HCT116 (cell line): ENCODE results near the gene TNFRSF18. TPM values are rescaled to one million over a fixed set of nuclear protein-coding genes. Genes with fewer than 3 reads are reported as not detected.

Experiments
- ATAC-seq: fragments of 200-7000 bp; cut with Tn5 transposase; 2 replicates; pipeline ENCODE4 v1.9.1; 2020; ENCODE audit warnings: mild to moderate bottlenecking, moderate library complexity
- BruUV-seq: library from RNA; stranded (reverse); fragments of 400-500 nt; replicated peaks from 2 replicates; lab custom pipeline; 2021; lab: Mats Ljungman, UMichigan
- CTCF ChIA-PET: fragments of 300-600 bp; sonication (Branson Sonifier 250); formaldehyde crosslinking; loops from one replicate; lab custom pipeline; 2021; ENCODE audit warnings: antibody characterized with exemption; lab: Charles Lee
- POLR2A ChIA-PET: fragments of 300-600, 350-600 bp; sonication (Branson Sonifier 250); formaldehyde crosslinking; loops from one replicate; lab custom pipeline; 2021; ENCODE audit warnings: antibody characterized with exemption; lab: Charles Lee
- RAD21 ChIA-PET, 2 experiments: fragments of 300-600 bp; sonication (Branson Sonifier 250); formaldehyde crosslinking; loops; one replicate each; lab custom pipeline; 2023; ENCODE audit warnings: low total read pairs in 2 of 2; ENCODE audit not compliant: uncharacterized antibody in 2 of 2, unreplicated experiment in 2 of 2, low non-redundant PET in 1 of 2; lab: Charles Lee
- DNase-seq: peaks from one replicate; pipeline ENCODE4 v3.0.0-alpha.2; 2010; ENCODE audit warnings: low read depth, low spot score
- H2AFZ ChIP-seq: fragments of 200-600 bp; shearing (Covaris generic), sonication (generic); 2 replicates; pipeline ENCODE4 v1.6.1; 2017; ENCODE audit warnings: low read depth, mixed run types, mixed read lengths, antibody characterized with exemption, low read length; ENCODE audit not compliant: poor library complexity, severe bottlenecking
- H3K27ac ChIP-seq: 2 replicates; pipeline ENCODE4 v1.5.1; 2012; ENCODE audit warnings: low read depth, low read length
- H3K27me3 ChIP-seq: fragments of 200-600 bp; sonication (generic); 2 replicates; pipeline ENCODE4 v1.6.1; 2016; ENCODE audit warnings: mixed run types, low read length, mixed read lengths; ENCODE audit not compliant: insufficient read depth
- H3K36me3 ChIP-seq, 2 experiments: fragments of 200-500 bp in 1 of 2; fragments of 200-600 bp in 1 of 2; sonication (Bioruptor generic) in 1 of 2; sonication (generic) in 1 of 2; 2 replicates each; pipeline versions ENCODE4 v1.5.1 to v1.6.1; 2014 to 2016; ENCODE audit warnings: low read length in 2 of 2, inconsistent platforms in 1 of 2, mixed read lengths in 1 of 2, mixed run types in 1 of 2; ENCODE audit not compliant: insufficient read depth in 2 of 2, control insufficient read depth in 1 of 2
- H3K4me1 ChIP-seq, 2 experiments: fragments of 200-600 bp in 1 of 2; sonication (generic) in 1 of 2; 2 replicates each; pipeline versions ENCODE4 v1.5.1 to v1.6.1; 2012 to 2017; ENCODE audit warnings: low read length in 2 of 2, inconsistent platforms in 1 of 2, mild to moderate bottlenecking in 1 of 2, mixed read lengths in 1 of 2, mixed run types in 1 of 2, moderate library complexity in 1 of 2; ENCODE audit not compliant: insufficient read depth in 2 of 2, control insufficient read depth in 1 of 2
- H3K4me2 ChIP-seq: fragments of 200-600 bp; sonication (generic); 2 replicates; pipeline ENCODE4 v1.6.1; 2017; ENCODE audit warnings: mixed run types, low read length, mixed read lengths
- H3K4me3 ChIP-seq, 2 experiments: fragments of 200-600 bp in 1 of 2; sonication (generic) in 1 of 2; replicated peaks in 1 of 2; 2 replicates each; pipeline ENCODE4 v1.5.1; 2011 to 2016; ENCODE audit warnings: low read length in 2 of 2, control low read depth in 1 of 2, low read depth in 1 of 2, mild to moderate bottlenecking in 1 of 2, mixed read lengths in 1 of 2, mixed run types in 1 of 2
- H3K79me2 ChIP-seq: fragments of 200-600 bp; sonication (generic); 2 replicates; pipeline ENCODE4 v1.6.1; 2017; ENCODE audit warnings: mild to moderate bottlenecking, mixed run types, low read length, moderate library complexity, mixed read lengths; ENCODE audit not compliant: insufficient read depth
- H3K9ac ChIP-seq: fragments of 200-600 bp; sonication (generic); 2 replicates; pipeline ENCODE4 v1.6.1; 2016; ENCODE audit warnings: low read length, mixed read lengths
- H3K9me2 ChIP-seq: fragments of 200-600 bp; sonication (generic), shearing (Covaris generic); 2 replicates; pipeline ENCODE4 v1.6.1; 2017; ENCODE audit warnings: mixed run types, mild to moderate bottlenecking, moderate library complexity; ENCODE audit not compliant: insufficient read depth
- H3K9me3 ChIP-seq, 2 experiments: fragments of 200-500 bp in 1 of 2; fragments of 200-600 bp in 1 of 2; sonication (Bioruptor generic) in 1 of 2; sonication (generic) in 1 of 2; 2 replicates each; pipeline ENCODE4 v1.6.1; 2014 to 2017; ENCODE audit warnings: low read length in 2 of 2, mixed read lengths in 2 of 2, inconsistent platforms in 1 of 2, low read depth in 1 of 2, mild to moderate bottlenecking in 1 of 2, mixed run types in 1 of 2, moderate library complexity in 1 of 2; ENCODE audit not compliant: control insufficient read depth in 1 of 2, insufficient read depth in 1 of 2
- H4K20me1 ChIP-seq: fragments of 200-600 bp; sonication (generic), shearing (Covaris generic); 2 replicates; pipeline ENCODE4 v1.6.1; 2017; ENCODE audit warnings: mixed run types, mild to moderate bottlenecking, moderate library complexity; ENCODE audit not compliant: insufficient read depth
- CBX3 ChIP-seq: IDR thresholded peaks from 2 replicates; pipeline ENCODE4 v1.6.1; 2012; ENCODE audit warnings: low read depth
- CEBPB ChIP-seq: IDR thresholded peaks from 2 replicates; pipeline ENCODE4 v1.6.1; 2012; ENCODE audit warnings: low read depth
- CTCF ChIP-seq, 3 experiments: fragments of 200-600 bp in 1 of 3; sonication (generic) in 1 of 3; IDR thresholded peaks in 2 of 3; conservative IDR thresholded peaks in 1 of 3; 2 replicates each; pipeline ENCODE4 v1.5.1; 2012 to 2017; ENCODE audit warnings: low read depth in 2 of 3, low read length in 2 of 3, antibody characterized with exemption in 1 of 3, borderline replicate concordance in 1 of 3, control low read depth in 1 of 3, mild to moderate bottlenecking in 1 of 3, mixed read lengths in 1 of 3, mixed run types in 1 of 3, moderate library complexity in 1 of 3; ENCODE audit not compliant: insufficient read depth in 1 of 3
- EGR1 ChIP-seq: IDR thresholded peaks from 2 replicates; pipeline ENCODE4 v1.6.1; 2012; ENCODE audit warnings: low read depth
- ELF1 ChIP-seq: IDR thresholded peaks from 2 replicates; pipeline ENCODE4 v1.6.1; 2012; ENCODE audit warnings: low read depth, borderline replicate concordance
- EZH2 ChIP-seq: fragments of 200-600 bp; sonication (generic); IDR thresholded peaks from 2 replicates; pipeline ENCODE4 v1.6.1; 2017; ENCODE audit warnings: antibody characterized with exemption, mixed run types
- JUND ChIP-seq: IDR thresholded peaks from 2 replicates; pipeline ENCODE4 v1.6.1; 2012
- SP1 ChIP-seq: IDR thresholded peaks from 2 replicates; pipeline ENCODE4 v1.6.1; 2012; ENCODE audit warnings: low read depth
- TCF7L2 ChIP-seq: IDR thresholded peaks from 2 replicates; pipeline ENCODE4 v1.7.0; 2011; ENCODE audit warnings: borderline replicate concordance, inconsistent platforms; ENCODE audit not compliant: insufficient read depth, insufficient read length; ENCODE audit errors: extremely low read depth
- YY1 ChIP-seq: IDR thresholded peaks from 2 replicates; pipeline ENCODE4 v1.6.1; 2011; ENCODE audit warnings: low read length, low read depth, moderate library complexity, mild to moderate bottlenecking; ENCODE audit not compliant: insufficient replicate concordance; ENCODE audit errors: extremely low read depth
- ZBTB33 ChIP-seq: IDR thresholded peaks from 2 replicates; pipeline ENCODE4 v1.6.1; 2011; ENCODE audit warnings: mild to moderate bottlenecking, low read length, moderate library complexity; ENCODE audit not compliant: insufficient replicate concordance; ENCODE audit errors: extremely low read depth
- ZFX ChIP-seq: fragments of 450-650 bp; IDR thresholded peaks from 2 replicates; pipeline ENCODE4 v1.6.1; 2017
- ZNF274 ChIP-seq: fragments of 200-500 bp; sonication (Bioruptor generic); IDR thresholded peaks from 2 replicates; pipeline ENCODE4 v1.6.1; 2014; ENCODE audit warnings: mild to moderate bottlenecking, low read depth, low read length, inconsistent platforms
- intact Hi-C: fragments of 100-400 bp; cut with micrococcal nuclease; formaldehyde crosslinking; loops from 2 replicates; pipeline ENCODE4 v1.10.0; 2022
- total RNA-seq: library from RNA; stranded (reverse); gene quantifications from one replicate; pipeline ENCODE4 v1.2.1, GENCODE V29; 2021; ENCODE audit not compliant: unreplicated experiment
- TF ChIP-seq, protein P1 (sequence below): IDR thresholded peaks from 2 replicates; pipeline ENCODE4 v1.6.1; 2012

The TNFRSF18 gene
- total RNA-seq, 1 experiment from 2014 or later = 56.2 TPM

GRCh38 chr1:1178794-1179331, 27.5 kb downstream of the TNFRSF18 start:
- RAD21 ChIA-PET = no interaction called here
- BruUV-seq = no TSS peak
- H3K4me2 ChIP-seq = no peak overlapping the region
- H3K4me1 ChIP-seq = peaks cover 2 to 9% of the 10 kb centered on the region in 2 experiments; a peak in 1 of 4 replicates
- no peak overlapping the region for H2AFZ ChIP-seq
- no peak overlapping the region for H3K4me3 ChIP-seq
- H3K27me3 ChIP-seq = no peaks in the 10 kb centered on the region
- CTCF ChIA-PET = no interaction called here
- ATAC-seq (no peak), DNase-seq (no peak)
- intact Hi-C loops = no loop called here
- no peaks in the 10 kb centered on the region for H3K9me2 ChIP-seq
- POLR2A ChIA-PET = no interaction called here
- no peaks in the 10 kb centered on the region for H3K36me3 ChIP-seq
- H3K27ac ChIP-seq = no peak overlapping the region
- no peaks in the 10 kb centered on the region for H4K20me1 ChIP-seq
- no peaks in the 10 kb centered on the region for H3K79me2 ChIP-seq
- TF ChIP-seq SP1 (no peak), JUND (no peak), CBX3 (no peak), EZH2 (no peak), ZFX (no peak), ZBTB33 (no peak), YY1 (no peak), CEBPB (no peak), ZNF274 (no peak), ELF1 (no peak), TCF7L2 (no peak), CTCF (IDR thresholded peaks at IDR 0.05 in 2 of 3, conservative IDR thresholded peaks at IDR 0.05 in 1 of 3; ENCODE audit: borderline replicate concordance in 1 of 3, insufficient read depth in 1 of 3, low read depth in 2 of 3, low read length in 2 of 3) (no peak), EGR1 (no peak)
- TF ChIP-seq, protein P1, sequence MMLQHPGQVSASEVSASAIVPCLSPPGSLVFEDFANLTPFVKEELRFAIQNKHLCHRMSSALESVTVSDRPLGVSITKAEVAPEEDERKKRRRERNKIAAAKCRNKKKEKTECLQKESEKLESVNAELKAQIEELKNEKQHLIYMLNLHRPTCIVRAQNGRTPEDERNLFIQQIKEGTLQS = no peak
- no peak overlapping the region for H3K9ac ChIP-seq
- H3K9me3 ChIP-seq = no peaks in the 10 kb centered on the region
